ENCODE data around the gene CYCS. TPM values are rescaled to one million over a fixed set of nuclear protein-coding genes. Genes with fewer than 3 reads are reported as not detected.

The CYCS gene
- total RNA-seq, 1 donor = 22.8 TPM

GRCh38 chr7:25143763-25144162 lies 18.7 kb upstream of the CYCS start:
- H3K4me2 ChIP-seq (ENCODE audit: insufficient read depth, low read length) = no peak overlapping the region

GRCh38 chr7:25139536-25139935 lies 14.5 kb upstream of the CYCS start:
- Histone ChIP-seq H3K27me3 (ENCODE audit: insufficient read depth, low read length) (no peaks in the 10 kb centered on the region), H3K79me2 (ENCODE audit: insufficient read depth, low read length) (no peaks in the 10 kb centered on the region), H3K36me3 (ENCODE audit: insufficient read depth, low read length) (no peaks in the 10 kb centered on the region), H3K9me3 (ENCODE audit: low read depth, low read length) (no peaks in the 10 kb centered on the region), H3K4me2 (ENCODE audit: insufficient read depth, low read length) (no peak overlapping the region), H4K20me1 (ENCODE audit: insufficient read depth, low read length) (no peaks in the 10 kb centered on the region), H3K4me3 (ENCODE audit: insufficient read depth, low read length) (no peak overlapping the region), H2AFZ (ENCODE audit: low read length) (no peak overlapping the region), H3K27ac (ENCODE audit: low read depth, low read length) (no peak overlapping the region), H3K4me1 (ENCODE audit: insufficient read depth, low read length) (no peaks in the 10 kb centered on the region)
- TF ChIP-seq, protein P1, sequence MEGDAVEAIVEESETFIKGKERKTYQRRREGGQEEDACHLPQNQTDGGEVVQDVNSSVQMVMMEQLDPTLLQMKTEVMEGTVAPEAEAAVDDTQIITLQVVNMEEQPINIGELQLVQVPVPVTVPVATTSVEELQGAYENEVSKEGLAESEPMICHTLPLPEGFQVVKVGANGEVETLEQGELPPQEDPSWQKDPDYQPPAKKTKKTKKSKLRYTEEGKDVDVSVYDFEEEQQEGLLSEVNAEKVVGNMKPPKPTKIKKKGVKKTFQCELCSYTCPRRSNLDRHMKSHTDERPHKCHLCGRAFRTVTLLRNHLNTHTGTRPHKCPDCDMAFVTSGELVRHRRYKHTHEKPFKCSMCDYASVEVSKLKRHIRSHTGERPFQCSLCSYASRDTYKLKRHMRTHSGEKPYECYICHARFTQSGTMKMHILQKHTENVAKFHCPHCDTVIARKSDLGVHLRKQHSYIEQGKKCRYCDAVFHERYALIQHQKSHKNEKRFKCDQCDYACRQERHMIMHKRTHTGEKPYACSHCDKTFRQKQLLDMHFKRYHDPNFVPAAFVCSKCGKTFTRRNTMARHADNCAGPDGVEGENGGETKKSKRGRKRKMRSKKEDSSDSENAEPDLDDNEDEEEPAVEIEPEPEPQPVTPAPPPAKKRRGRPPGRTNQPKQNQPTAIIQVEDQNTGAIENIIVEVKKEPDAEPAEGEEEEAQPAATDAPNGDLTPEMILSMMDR (IDR thresholded peaks at IDR 0.05; ENCODE audit: extremely low read depth, low read depth, low read length) = no peak
- no peak for DNase-seq (ENCODE audit: insufficient read length, low spot score, missing footprints)

More at GRCh38 chr7:25143763-25144162, 18.7 kb upstream of the CYCS start:
- no peak overlapping the region for H3K4me3 ChIP-seq (ENCODE audit: insufficient read depth, low read length)
- no peaks in the 10 kb centered on the region for H3K27me3 ChIP-seq (ENCODE audit: insufficient read depth, low read length)
- no peaks in the 10 kb centered on the region for H3K4me1 ChIP-seq (ENCODE audit: insufficient read depth, low read length)
- no peaks in the 10 kb centered on the region for H4K20me1 ChIP-seq (ENCODE audit: insufficient read depth, low read length)
- H3K9me3 ChIP-seq (ENCODE audit: low read depth, low read length) = no peaks in the 10 kb centered on the region
- no peaks in the 10 kb centered on the region for H3K79me2 ChIP-seq (ENCODE audit: insufficient read depth, low read length)
- no peaks in the 10 kb centered on the region for H3K36me3 ChIP-seq (ENCODE audit: insufficient read depth, low read length)
- DNase-seq (ENCODE audit: insufficient read length, low spot score, missing footprints) = no peak
- H2AFZ ChIP-seq (ENCODE audit: low read length) = no peak overlapping the region
- TF ChIP-seq, protein P1 (IDR thresholded peaks at IDR 0.05; ENCODE audit: extremely low read depth, low read depth, low read length) = no peak
- no peak overlapping the region for H3K27ac ChIP-seq (ENCODE audit: low read depth, low read length)

GRCh38 chr7:25134358-25135010 lies 9.4 kb upstream of the CYCS start:
- H3K36me3 ChIP-seq (ENCODE audit: insufficient read depth, low read length) = no peaks in the 10 kb centered on the region
- H2AFZ ChIP-seq (ENCODE audit: low read length) = no peak overlapping the region
- DNase-seq (ENCODE audit: insufficient read length, low spot score, missing footprints) = no peak
- H4K20me1 ChIP-seq (ENCODE audit: insufficient read depth, low read length) = no peaks in the 10 kb centered on the region
- H3K27ac ChIP-seq (ENCODE audit: low read depth, low read length) = no peak overlapping the region
- H3K4me2 ChIP-seq (ENCODE audit: insufficient read depth, low read length) = no peak overlapping the region
- H3K27me3 ChIP-seq (ENCODE audit: insufficient read depth, low read length) = no peaks in the 10 kb centered on the region
- no peaks in the 10 kb centered on the region for H3K9me3 ChIP-seq (ENCODE audit: low read depth, low read length)
- no peak overlapping the region for H3K4me3 ChIP-seq (ENCODE audit: insufficient read depth, low read length)
- H3K79me2 ChIP-seq (ENCODE audit: insufficient read depth, low read length) = no peaks in the 10 kb centered on the region
- H3K4me1 ChIP-seq (ENCODE audit: insufficient read depth, low read length) = no peaks in the 10 kb centered on the region
- TF ChIP-seq, protein P1 (IDR thresholded peaks at IDR 0.05; ENCODE audit: extremely low read depth, low read depth, low read length) = no peak

- H3K9me3 ChIP-seq (ENCODE audit: low read depth, low read length) = no peaks in the 10 kb centered on the region
- H3K79me2 ChIP-seq (ENCODE audit: insufficient read depth, low read length) = no peaks in the 10 kb centered on the region
- H3K4me2 ChIP-seq (ENCODE audit: insufficient read depth, low read length) = no peak overlapping the region
- H3K27me3 ChIP-seq (ENCODE audit: insufficient read depth, low read length) = no peaks in the 10 kb centered on the region
- TF ChIP-seq, protein P1 (IDR thresholded peaks at IDR 0.05; ENCODE audit: extremely low read depth, low read depth, low read length) = no peak
- H4K20me1 ChIP-seq (ENCODE audit: insufficient read depth, low read length) = no peaks in the 10 kb centered on the region
- H3K4me3 ChIP-seq (ENCODE audit: insufficient read depth, low read length) = no peak overlapping the region
- no peak overlapping the region for H3K27ac ChIP-seq (ENCODE audit: low read depth, low read length)
- H3K36me3 ChIP-seq (ENCODE audit: insufficient read depth, low read length) = no peaks in the 10 kb centered on the region
- H3K4me1 ChIP-seq (ENCODE audit: insufficient read depth, low read length) = no peaks in the 10 kb centered on the region
- no peak overlapping the region for H2AFZ ChIP-seq (ENCODE audit: low read length)
- no peak for DNase-seq (ENCODE audit: insufficient read length, low spot score, missing footprints)
These were observed 7.4 kb upstream of the CYCS start for GRCh38 chr7:25132430-25132829.
